Glutamatergic neuron (in vitro differentiated cells): ENCODE data around the gene GOLGA6L10. TPM values are rescaled to one million over a fixed set of nuclear protein-coding genes. Genes with fewer than 3 reads are reported as not detected.

Source experiments
- DNase-seq: peaks from one replicate; pipeline ENCODE4 v3.0.0; 2022
- H3K27ac Mint-ChIP-seq: one replicate; pipeline ENCODE4 v1.8.0; 2020; ENCODE audit warnings: mild to moderate bottlenecking, mixed read lengths, inconsistent platforms; ENCODE audit not compliant: unreplicated experiment
- H3K27me3 Mint-ChIP-seq: one replicate; pipeline ENCODE4 v1.8.0; 2020; ENCODE audit warnings: mild to moderate bottlenecking, moderate library complexity, mixed read lengths, inconsistent platforms; ENCODE audit not compliant: unreplicated experiment
- H3K36me3 Mint-ChIP-seq: one replicate; pipeline ENCODE4 v1.8.0; 2020; ENCODE audit warnings: mild to moderate bottlenecking, mixed read lengths, inconsistent platforms; ENCODE audit not compliant: unreplicated experiment
- H3K4me1 Mint-ChIP-seq: one replicate; pipeline ENCODE4 v1.8.0; 2020; ENCODE audit warnings: mild to moderate bottlenecking, low read depth, mixed read lengths, inconsistent platforms; ENCODE audit not compliant: unreplicated experiment
- H3K4me3 Mint-ChIP-seq: one replicate; pipeline ENCODE4 v1.8.0; 2020; ENCODE audit warnings: mild to moderate bottlenecking, mixed read lengths, inconsistent platforms; ENCODE audit not compliant: unreplicated experiment
- H3K9me3 Mint-ChIP-seq: one replicate; pipeline ENCODE4 v1.8.0; 2020; ENCODE audit warnings: mild to moderate bottlenecking, moderate library complexity, mixed read lengths, inconsistent platforms; ENCODE audit not compliant: unreplicated experiment
- CTCF ChIP-seq: fragments of 200-600 bp; sonication (generic); IDR thresholded peaks from one replicate; pipeline ENCODE4 v1.5.0; 2021; ENCODE audit not compliant: partially characterized antibody, unreplicated experiment
- total RNA-seq: library from RNA; stranded (reverse); fragmentation: NEBNext Ultra II Directional; extraction: Animal tissue kit (Norgen Biotek cat#: 25700); gene quantifications from one replicate; pipeline ENCODE4 v1.2.1, GENCODE V29; 2021; ENCODE audit not compliant: unreplicated experiment

Gene GOLGA6L10
- total RNA-seq, 1 donor from 2014 or later, result 0.96 TPM

- Mint-ChIP-seq H3K27me3 (peaks cover 5% of the 10 kb centered on the region), H3K9me3 (peaks cover 7% of the 10 kb centered on the region), H3K4me3 (no peak overlapping the region), H3K27ac (no peak overlapping the region), H3K36me3 (no peaks in the 10 kb centered on the region), H3K4me1 (peaks cover 20% of the 10 kb centered on the region)
- no peak for TF ChIP-seq CTCF
- no peak for DNase-seq
Measured at GRCh38 chr15:82297546-82297945, 51.7 kb downstream of the GOLGA6L10 start.

- no peak overlapping the region for H3K27ac Mint-ChIP-seq
- H3K9me3 Mint-ChIP-seq, result peaks cover 4% of the 10 kb centered on the region
- no peak for TF ChIP-seq CTCF
- H3K4me1 Mint-ChIP-seq, result peaks cover 3% of the 10 kb centered on the region
- DNase-seq, result no peak
- H3K27me3 Mint-ChIP-seq, result peaks cover 5% of the 10 kb centered on the region
- H3K4me3 Mint-ChIP-seq, result no peak overlapping the region
- no peaks in the 10 kb centered on the region for H3K36me3 Mint-ChIP-seq
Measured at GRCh38 chr15:82294061-82294690, 55.1 kb downstream of the GOLGA6L10 start.

- DNase-seq, result no peak
- Mint-ChIP-seq H3K4me1 (no peaks in the 10 kb centered on the region), H3K27me3 (no peaks in the 10 kb centered on the region), H3K9me3 (peaks cover 3% of the 10 kb centered on the region), H3K27ac (no peak overlapping the region), H3K4me3 (no peak overlapping the region), H3K36me3 (no peaks in the 10 kb centered on the region)
- TF ChIP-seq CTCF, result no peak
Measured at GRCh38 chr15:82292271-82292670, 57.0 kb downstream of the GOLGA6L10 start.

Other genes starting within 250 kb of the GOLGA6L10 start
- gene EFL1, start 86.7 kb downstream of the GOLGA6L10 start, total RNA-seq, result 17.2 TPM
- gene SAXO2, start 86.7 kb downstream of the GOLGA6L10 start, total RNA-seq, result 0.20 TPM
- gene GOLGA6L9, start 80.3 kb upstream of the GOLGA6L10 start, total RNA-seq, result 17.5 TPM
- gene RPS17, start 191.0 kb upstream of the GOLGA6L10 start, total RNA-seq, result 874 TPM